WTC11 (cell line): ENCODE measurements around the gene ZNF451.
"Not testable (repeated sequence)": the region's sequence is repeated elsewhere in the genome, so short reads cannot be mapped to it uniquely, and the experiment has no call there.

Experiments used
- ATF3 ChIP-seq: sonication (generic); formaldehyde crosslinking; conservative IDR thresholded peaks from 2 replicates; pipeline ENCODE4 v1.8.1; 2022; ENCODE audit warnings: mild to moderate bottlenecking, missing genetic modification reagents
- CTCF ChIP-seq: fragments of 200-600 bp; IDR thresholded peaks from 2 replicates; pipeline ENCODE4 v1.8.0; 2022; ENCODE audit warnings: antibody characterized with exemption
- JAZF1 ChIP-seq: fragments of 250-450 bp; sonication (Bioruptor Pico); IDR thresholded peaks from 2 replicates; pipeline ENCODE4 v1.9.0; 2021; ENCODE audit warnings: moderate library complexity, mild to moderate bottlenecking, inconsistent platforms
- NR2C2 ChIP-seq: sonication (generic); formaldehyde crosslinking; IDR thresholded peaks from 2 replicates; pipeline ENCODE4 v1.8.0; 2022; ENCODE audit warnings: mild to moderate bottlenecking, missing genetic modification reagents
- TEAD1 ChIP-seq: sonication (generic); formaldehyde crosslinking; IDR thresholded peaks from 2 replicates; pipeline ENCODE4 v1.8.0; 2022; ENCODE audit warnings: mild to moderate bottlenecking, missing genetic modification reagents
- ZNF121 ChIP-seq: sonication (generic); formaldehyde crosslinking; IDR thresholded peaks from 2 replicates; pipeline ENCODE4 v1.8.0; 2023; ENCODE audit warnings: missing genetic modification reagents

- not testable (repeated sequence) for TF ChIP-seq NR2C2 (CRISPR knock-in tag); TEAD1 (CRISPR knock-in tag); ATF3 (CRISPR knock-in tag); JAZF1; CTCF; ZNF121 (CRISPR knock-in tag)
Measured at GRCh38 chr6:57044061-57044460, 45.9 kb upstream of the ZNF451 start.
